H1 (cell line): ENCODE measurements around the gene SLC8A3.

Experiments
- BRCA1 ChIP-seq: IDR thresholded peaks from 2 replicates; pipeline ENCODE4 v1.6.1; 2012; ENCODE audit warnings: low read depth, low read length, improper control_type of control experiment
- CBX5 ChIP-seq: fragments of 300-800, 300-1000 bp; sonication (generic); IDR thresholded peaks from 2 replicates; pipeline ENCODE4 v1.7.1; 2016; ENCODE audit warnings: antibody characterized with exemption, low read length, low read depth
- CHD2 ChIP-seq: IDR thresholded peaks from 2 replicates; pipeline ENCODE4 v1.6.1; 2012; ENCODE audit warnings: low read length, improper control_type of control experiment
- CTBP2 ChIP-seq: IDR thresholded peaks from 2 replicates; pipeline ENCODE4 v1.7.0; 2011; ENCODE audit warnings: borderline replicate concordance, mild to moderate bottlenecking, moderate library complexity, mixed read lengths, low read length; ENCODE audit not compliant: insufficient read depth, insufficient read length
- EZH2 ChIP-seq: fragments of 200-600 bp; sonication (generic); IDR thresholded peaks from 2 replicates; pipeline ENCODE4 v1.7.1; 2012; ENCODE audit warnings: low read depth, mild to moderate bottlenecking, moderate library complexity, low read length, inconsistent platforms; ENCODE audit not compliant: severe bottlenecking
- JUN ChIP-seq: IDR thresholded peaks from 2 replicates; pipeline ENCODE4 v1.6.1; 2011; ENCODE audit warnings: low read depth, mild to moderate bottlenecking, improper control_type of control experiment, low read length
- KDM4A ChIP-seq: IDR thresholded peaks from one replicate; pipeline ENCODE4 v1.7.1; 2012; ENCODE audit warnings: low read depth, mild to moderate bottlenecking, moderate library complexity, low read length, inconsistent platforms; ENCODE audit not compliant: severe bottlenecking
- POLR2A ChIP-seq, 2 experiments: IDR thresholded peaks; 1 replicate in 1 of 2; 2 replicates in 1 of 2; pipeline ENCODE4 v1.6.1; 2011; ENCODE audit warnings: low read depth in 2 of 2, low read length in 2 of 2, mild to moderate bottlenecking in 2 of 2; ENCODE audit errors: control extremely low read depth in 1 of 2
- POLR2AphosphoS5 ChIP-seq: IDR thresholded peaks from 2 replicates; pipeline ENCODE4 v1.6.1; 2011; ENCODE audit warnings: low read depth, low read length
- SRF ChIP-seq: IDR thresholded peaks from 2 replicates; pipeline ENCODE4 v1.6.1; 2011; ENCODE audit warnings: mild to moderate bottlenecking, low read depth, low read length, moderate library complexity
- TCF12 ChIP-seq: IDR thresholded peaks from 2 replicates; pipeline ENCODE4 v1.6.1; 2011; ENCODE audit warnings: low read depth, mild to moderate bottlenecking, low read length
- TF ChIP-seq, protein P1 (sequence below), 3 experiments: IDR thresholded peaks; 1 replicate in 2 of 3; 2 replicates in 1 of 3; pipeline versions ENCODE4 v1.5.1 to v1.6.1; 2011; ENCODE audit warnings: low read length in 3 of 3, mild to moderate bottlenecking in 3 of 3, inconsistent platforms in 2 of 3, low read depth in 1 of 3, moderate library complexity in 1 of 3; ENCODE audit not compliant: insufficient read depth in 1 of 3; ENCODE audit errors: control extremely low read depth in 1 of 3
- TF ChIP-seq, protein P2 (sequence below): IDR thresholded peaks from 2 replicates; pipeline ENCODE4 v1.6.1; 2011; ENCODE audit warnings: low read length, improper control_type of control experiment

DNA sequence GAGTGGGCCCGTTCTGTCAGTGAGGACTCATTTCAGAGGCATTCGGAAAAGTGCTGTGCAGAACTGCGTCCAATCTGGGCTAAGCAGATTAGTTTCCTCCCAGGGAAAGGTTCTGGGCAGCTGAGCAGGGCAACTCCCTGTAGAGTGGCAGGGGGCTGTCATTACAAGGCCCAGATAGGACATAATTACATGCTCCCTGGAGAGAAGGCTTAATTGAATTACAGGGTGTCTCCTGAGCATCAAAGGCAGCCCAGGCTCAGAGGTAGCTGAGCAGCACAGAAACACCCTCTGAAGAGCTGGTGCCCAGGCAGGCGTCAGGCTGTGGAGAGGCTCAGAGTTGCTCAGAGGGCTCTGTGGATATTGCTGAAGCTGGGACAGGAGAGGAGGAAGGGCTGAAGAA is 36.0 kb downstream of the SLC8A3 start:
- no peak for TF ChIP-seq EZH2
- no peak for TF ChIP-seq KDM4A
- TF ChIP-seq, protein P1, sequence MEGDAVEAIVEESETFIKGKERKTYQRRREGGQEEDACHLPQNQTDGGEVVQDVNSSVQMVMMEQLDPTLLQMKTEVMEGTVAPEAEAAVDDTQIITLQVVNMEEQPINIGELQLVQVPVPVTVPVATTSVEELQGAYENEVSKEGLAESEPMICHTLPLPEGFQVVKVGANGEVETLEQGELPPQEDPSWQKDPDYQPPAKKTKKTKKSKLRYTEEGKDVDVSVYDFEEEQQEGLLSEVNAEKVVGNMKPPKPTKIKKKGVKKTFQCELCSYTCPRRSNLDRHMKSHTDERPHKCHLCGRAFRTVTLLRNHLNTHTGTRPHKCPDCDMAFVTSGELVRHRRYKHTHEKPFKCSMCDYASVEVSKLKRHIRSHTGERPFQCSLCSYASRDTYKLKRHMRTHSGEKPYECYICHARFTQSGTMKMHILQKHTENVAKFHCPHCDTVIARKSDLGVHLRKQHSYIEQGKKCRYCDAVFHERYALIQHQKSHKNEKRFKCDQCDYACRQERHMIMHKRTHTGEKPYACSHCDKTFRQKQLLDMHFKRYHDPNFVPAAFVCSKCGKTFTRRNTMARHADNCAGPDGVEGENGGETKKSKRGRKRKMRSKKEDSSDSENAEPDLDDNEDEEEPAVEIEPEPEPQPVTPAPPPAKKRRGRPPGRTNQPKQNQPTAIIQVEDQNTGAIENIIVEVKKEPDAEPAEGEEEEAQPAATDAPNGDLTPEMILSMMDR (IDR thresholded peaks at IDR 0.05; ENCODE audit: control extremely low read depth in 1 of 3, insufficient read depth in 1 of 3, low read depth in 1 of 3, low read length in 3 of 3): no peak
- TF ChIP-seq, protein P2, sequence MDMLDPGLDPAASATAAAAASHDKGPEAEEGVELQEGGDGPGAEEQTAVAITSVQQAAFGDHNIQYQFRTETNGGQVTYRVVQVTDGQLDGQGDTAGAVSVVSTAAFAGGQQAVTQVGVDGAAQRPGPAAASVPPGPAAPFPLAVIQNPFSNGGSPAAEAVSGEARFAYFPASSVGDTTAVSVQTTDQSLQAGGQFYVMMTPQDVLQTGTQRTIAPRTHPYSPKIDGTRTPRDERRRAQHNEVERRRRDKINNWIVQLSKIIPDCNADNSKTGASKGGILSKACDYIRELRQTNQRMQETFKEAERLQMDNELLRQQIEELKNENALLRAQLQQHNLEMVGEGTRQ: no peak
- no peak for TF ChIP-seq BRCA1
- no peak for TF ChIP-seq POLR2AphosphoS5
- no peak for TF ChIP-seq SRF
- no peak for TF ChIP-seq CBX5
- TF ChIP-seq CTBP2: no peak
- no peak for TF ChIP-seq POLR2A (IDR thresholded peaks at IDR 0.05; ENCODE audit: control extremely low read depth in 1 of 2, low read depth in 2 of 2, low read length in 2 of 2)
- no peak for TF ChIP-seq CHD2
- TF ChIP-seq TCF12: no peak
- TF ChIP-seq JUN: no peak
